ENCODE measurements around the gene GRIP1.

GRIP1 gene

DNA sequence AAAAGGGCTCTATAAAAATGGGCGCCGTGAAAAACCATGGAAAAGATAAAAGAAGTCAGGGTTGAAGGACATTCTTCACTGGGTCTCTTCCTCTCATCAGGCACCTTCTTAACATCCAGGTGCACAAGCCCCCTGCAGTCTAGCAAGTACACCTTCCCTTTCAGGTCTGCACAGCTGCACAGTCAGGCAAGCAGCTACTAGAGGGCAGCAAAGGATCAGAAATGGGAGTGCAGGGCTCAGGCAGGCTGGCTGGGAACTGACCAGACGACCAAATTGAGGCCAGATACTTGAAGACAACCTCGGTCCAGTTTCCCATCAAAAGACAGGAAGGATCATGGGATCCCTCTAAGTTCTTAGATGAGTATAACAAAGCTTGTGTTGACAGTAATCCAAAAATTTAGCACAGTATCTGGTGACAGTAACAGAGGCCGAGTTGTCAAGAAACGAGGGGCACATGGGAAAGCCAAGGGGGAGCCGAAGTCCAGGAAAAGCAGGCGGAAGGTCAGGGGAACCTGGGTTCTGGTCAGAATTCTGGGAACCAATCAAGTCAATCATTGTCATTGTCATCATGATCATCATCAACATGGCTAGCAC is 10.1 kb upstream of the GRIP1 start:
- peak; percentile 15 for DNase-seq

DNA sequence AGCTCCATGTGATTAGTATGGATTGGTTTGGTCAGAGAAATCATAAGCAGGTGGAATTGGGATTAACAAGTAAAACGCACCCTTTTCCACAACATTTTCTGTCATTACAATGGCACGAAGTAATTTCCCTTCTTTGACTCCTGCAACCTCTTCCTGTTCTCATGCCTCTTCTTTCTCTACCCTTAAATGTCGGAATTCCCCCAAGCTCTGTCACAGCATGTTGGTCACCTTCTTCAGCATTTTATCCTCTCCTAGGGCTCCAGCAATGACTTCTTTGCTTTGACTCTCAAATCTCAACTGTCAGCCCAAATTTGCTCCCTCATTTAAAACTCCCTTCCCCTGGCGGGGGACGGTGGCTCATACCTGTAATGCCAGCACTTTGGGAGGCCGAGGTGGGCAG is 5.3 kb upstream of the GRIP1 start:
- no peak for DNase-seq

GRCh38 chr12:66683822-66684221 is 4.9 kb upstream of the GRIP1 start:
- DNase-seq, result no peak

DNA sequence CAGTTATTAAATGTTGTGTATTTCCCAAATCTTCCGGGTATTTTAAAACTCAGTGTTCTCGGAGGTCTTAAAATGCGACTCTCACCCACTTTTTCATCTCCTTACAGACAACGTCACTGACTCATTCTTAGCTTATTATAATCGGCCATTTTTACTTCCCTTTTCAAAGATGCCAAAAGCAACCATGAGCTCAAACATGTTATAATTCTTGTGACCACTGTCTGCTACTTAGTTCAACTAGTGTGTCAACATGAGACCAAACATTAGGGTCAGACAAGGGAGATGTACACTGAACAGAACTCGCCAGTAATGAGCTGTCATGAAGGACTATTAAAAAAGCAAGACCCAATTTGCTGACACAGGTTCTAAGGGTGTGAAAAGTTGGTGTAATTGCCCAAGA is 4.2 kb upstream of the GRIP1 start:
- DNase-seq, result no peak

DNA sequence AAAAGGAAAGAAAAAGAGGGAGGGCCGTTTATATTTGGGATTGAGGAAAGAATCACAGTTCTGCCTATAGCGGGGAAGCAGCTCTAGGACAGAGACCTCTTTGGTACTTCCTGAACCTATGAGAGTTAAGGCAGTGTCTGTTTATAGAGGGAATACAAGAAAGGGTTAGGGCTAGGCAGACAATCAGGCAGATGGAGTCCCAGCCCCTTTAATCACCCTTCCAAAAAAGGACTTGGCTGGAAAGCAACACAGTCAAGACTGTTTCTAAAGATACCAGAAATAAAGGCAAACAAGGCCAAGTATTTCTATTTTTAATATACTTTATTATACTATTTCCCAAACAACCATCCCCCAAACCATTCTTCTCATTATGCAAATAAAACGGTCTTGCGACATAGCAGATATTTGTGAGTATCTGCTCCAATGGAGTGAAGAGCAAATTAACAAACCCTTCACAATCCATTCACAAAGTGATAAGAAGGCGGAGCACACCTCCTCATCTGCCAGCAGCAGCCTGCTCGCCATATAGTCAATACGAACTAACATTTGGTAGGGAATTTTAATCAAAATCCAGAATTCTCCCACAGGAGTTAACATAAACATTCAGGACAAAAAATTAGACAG is 697 bp upstream of the GRIP1 start:
- DNase-seq, result no peak

GRCh38 chr12:66676241-66676640 is 2.6 kb downstream of the GRIP1 start:
- DNase-seq, result no peak

DNA sequence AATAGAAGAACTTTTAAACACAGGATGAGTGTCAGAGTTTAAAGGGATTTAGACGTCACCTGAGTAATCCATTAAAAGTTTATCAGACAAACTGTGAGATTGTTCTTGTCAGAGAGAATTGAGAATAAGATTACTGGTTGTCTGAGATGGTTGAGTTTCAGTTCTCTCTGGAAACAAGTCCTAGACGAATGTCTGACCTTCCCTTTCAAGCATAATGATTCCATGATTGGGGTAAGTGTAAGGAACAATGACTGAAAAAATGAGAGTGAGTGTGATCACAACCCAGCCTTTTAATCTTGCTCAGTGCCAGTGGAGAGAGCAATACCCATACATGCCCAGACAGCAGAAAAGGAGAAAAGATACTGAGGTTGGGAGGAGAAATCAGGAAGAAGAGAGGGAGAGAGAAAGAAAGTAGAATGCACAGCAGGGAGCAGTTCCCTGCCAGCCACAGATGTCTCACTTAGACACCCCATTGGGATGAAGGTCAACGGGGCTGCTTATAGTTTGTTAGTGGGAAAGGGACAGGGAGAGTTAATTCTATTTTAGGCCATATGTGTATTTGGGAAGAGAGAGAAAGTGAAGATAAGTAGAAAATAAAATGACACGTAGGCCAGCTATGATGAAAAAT is 4.3 kb downstream of the GRIP1 start:
- no peak for DNase-seq

DNA sequence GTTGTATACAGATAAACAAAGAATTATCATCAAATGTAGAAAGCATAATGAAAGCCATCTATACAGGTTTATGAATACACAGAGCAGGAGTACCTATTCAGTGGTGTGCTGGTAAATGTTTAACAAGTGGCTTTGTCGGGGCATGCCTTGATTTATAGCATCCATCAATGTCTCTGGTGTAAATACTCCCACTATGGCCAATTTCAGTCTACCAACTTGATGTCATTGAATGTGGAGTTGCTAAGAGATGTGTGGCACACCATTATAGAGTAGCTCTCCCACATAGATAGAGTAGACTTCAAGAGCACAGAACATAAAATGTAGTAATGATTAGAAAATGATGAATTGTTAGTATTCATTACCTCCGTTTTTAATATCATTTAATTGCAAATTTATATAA is 9.3 kb downstream of the GRIP1 start:
- no peak for DNase-seq

DNA sequence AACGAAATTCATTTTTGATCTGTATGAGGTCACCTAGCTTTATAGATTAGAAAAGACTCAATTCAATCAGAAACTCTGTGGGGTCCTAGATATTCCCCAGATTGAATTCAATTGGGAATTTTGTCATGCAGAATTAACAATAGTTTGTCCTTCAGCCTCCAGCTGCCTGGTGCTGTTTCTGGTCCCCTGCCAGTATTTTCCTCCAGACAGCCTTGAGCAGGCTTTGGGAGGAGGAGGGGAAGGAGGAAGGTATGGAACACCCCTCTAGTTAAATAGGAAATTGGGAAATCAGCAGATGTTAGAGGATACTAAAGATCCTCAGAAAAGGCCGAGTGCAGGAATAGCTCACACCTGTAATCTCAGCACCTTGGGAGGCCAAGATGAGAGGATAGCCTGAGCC is 10.6 kb downstream of the GRIP1 start:
- peak; percentile 47 for DNase-seq

DNA sequence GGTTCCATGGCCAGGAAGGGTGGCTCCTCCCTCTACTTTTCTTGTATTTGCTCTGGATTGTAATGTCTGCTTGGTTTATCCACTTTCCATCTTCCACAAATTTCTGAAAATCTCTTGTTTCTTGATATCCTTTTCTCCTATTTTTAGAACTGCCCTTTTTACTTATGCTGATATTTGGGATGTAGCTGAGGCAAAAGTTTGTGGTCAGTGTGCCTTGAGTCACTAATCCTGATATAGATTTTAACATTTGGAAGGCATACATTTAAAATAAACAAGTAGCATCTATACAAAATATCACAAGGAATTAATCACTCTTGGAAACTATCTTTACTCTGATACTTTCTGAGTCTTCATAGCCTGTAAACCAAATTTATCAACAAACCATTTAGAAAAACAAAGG is 11.0 kb downstream of the GRIP1 start:
- peak; percentile 63 for DNase-seq

- no peak for DNase-seq
Measured at GRCh38 chr12:66666481-66666880, 12.4 kb downstream of the GRIP1 start.

DNA sequence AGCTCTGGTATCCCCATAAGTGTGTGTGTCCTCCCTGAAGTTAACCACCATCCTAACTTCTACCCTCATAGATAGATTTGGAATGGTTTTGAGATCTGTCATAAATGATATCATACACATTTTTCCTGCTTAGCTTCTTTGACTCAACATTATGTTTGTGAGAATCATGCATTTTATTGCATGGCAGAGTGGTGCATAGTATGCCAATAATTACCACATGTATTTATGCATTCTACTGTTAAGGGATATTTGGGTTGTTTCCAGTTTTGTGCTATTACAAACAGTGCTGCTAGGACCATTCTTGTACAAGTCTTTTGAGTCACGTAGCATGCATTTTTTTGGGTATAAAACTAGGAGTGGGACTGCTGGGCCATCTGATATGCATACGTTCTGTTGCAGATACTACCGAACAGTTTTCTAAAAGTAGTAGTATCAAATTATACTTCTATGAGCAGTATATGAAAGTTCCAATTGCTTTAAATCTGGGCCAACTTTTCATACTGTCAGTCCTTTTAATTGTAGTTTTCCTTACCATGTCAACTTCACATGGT is 13.4 kb downstream of the GRIP1 start:
- peak; percentile 76 for DNase-seq

DNA sequence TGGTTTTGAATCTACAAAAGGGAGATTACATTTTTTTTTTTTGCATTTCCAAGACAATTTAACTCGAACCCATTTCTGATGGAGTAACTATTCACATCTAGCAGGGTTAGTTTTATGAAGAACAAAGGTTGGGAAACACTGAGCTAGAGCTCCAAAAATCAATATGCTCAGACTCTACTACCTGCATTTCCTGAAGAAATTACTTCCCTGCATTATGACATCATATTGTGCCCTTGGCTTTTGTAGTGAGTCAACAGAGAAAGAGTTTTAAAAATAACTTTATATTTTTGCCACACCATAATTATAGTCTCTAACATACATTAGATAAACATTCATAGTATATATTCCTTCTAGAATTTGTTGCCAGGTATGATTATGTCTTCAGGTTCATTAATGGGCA is 14.8 kb downstream of the GRIP1 start:
- DNase-seq, result no peak

- no peak for DNase-seq
Measured at GRCh38 chr12:66663611-66664010, 15.3 kb downstream of the GRIP1 start.

GRCh38 chr12:66662729-66663128 is 16.1 kb downstream of the GRIP1 start:
- peak; percentile 70 for DNase-seq

- DNase-seq, result peak; percentile 13
Measured at GRCh38 chr12:66662179-66662578, 16.7 kb downstream of the GRIP1 start.

GRCh38 chr12:66661357-66661756 is 17.5 kb downstream of the GRIP1 start:
- no peak for DNase-seq

GRCh38 chr12:66653796-66654195 is 25.1 kb downstream of the GRIP1 start:
- DNase-seq, result no peak

- peak; percentile 70 for DNase-seq
Measured at GRCh38 chr12:66648033-66648735, 30.7 kb downstream of the GRIP1 start.

GRCh38 chr12:66647034-66647691 is 31.7 kb downstream of the GRIP1 start:
- DNase-seq, result peak; percentile 99

GRCh38 chr12:66644151-66644550 is 34.7 kb downstream of the GRIP1 start:
- DNase-seq, result no peak

DNA sequence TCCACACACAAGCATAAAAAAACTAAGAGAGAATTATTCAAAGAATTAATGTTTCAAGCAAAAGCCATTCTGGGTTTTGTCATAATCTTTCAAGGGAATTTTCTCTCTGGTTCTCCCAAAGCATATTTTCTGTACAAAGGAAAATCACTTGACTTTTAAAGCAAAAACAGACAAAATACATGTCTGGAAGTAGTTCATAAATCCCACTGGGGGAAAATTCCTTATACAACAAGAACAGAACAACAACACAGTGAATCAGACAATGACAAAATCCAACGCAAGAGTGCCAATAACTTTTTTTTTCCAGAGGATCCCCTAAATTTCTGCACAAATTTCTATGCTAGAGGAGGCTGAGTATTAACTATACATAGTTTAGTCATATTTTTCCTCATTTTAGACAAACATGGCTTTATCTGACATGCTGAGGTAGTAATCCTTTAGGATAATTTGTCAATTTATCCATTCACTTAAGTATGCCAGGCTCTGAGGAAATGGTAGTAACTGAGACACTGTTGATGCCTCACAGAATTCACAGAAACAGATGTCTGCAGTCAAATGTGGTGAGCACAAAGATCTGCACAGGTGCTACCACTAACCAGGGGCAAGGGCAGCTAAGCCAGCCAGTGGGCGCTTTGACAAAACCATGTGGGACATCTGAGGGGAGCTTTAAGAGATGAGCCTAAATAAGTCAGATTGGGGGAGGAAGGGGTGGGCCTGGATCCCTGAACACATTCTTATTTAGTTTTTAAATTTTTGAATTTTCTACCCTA is 38.0 kb downstream of the GRIP1 start:
- no peak for DNase-seq
